Activated naive CD4-positive, alpha-beta T cell treated with Interleukin-2 at 50 U/mL for 16 hours (primary cell): Measurements from ENCODE around the gene TMEM79.
A peak's percentile ranks its signal among the peaks of the same experiment; 100 is the strongest.

Experiments used
- DNase-seq: peaks from one replicate; pipeline ENCODE4 v3.0.0-alpha.2; 2020

The TMEM79 gene

GRCh38 chr1:156263288-156263655 is 20.9 kb upstream of the TMEM79 start:
- no peak for DNase-seq

DNA sequence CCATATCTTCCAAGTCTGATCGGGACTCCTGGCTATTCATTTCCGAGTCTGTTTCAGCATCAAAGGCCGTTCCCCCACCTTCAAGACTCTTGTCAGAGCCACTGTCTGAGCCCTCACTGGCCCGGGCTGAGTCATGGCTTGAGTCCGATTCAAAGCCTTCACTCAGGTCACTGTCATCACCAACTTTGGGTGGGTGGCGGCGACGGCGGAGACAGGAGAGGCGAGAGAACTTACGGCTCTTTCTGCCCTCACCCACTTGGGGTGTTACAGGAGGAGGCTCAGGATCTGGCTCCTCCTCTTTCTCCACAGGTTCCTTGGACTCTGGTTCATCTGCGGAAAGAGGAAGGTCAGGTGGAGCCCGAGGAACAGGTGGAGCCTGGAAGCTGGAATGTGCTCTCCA is 18.1 kb upstream of the TMEM79 start:
- DNase-seq = no peak

- no peak for DNase-seq
These were observed 15.8 kb upstream of the TMEM79 start for GRCh38 chr1:156268336-156268735.

- DNase-seq = no peak
These were observed 13.8 kb upstream of the TMEM79 start for GRCh38 chr1:156270314-156270713.

- no peak for DNase-seq
These were observed 7.6 kb upstream of the TMEM79 start for GRCh38 chr1:156276532-156276931.

- DNase-seq = no peak
These were observed 7.2 kb upstream of the TMEM79 start for GRCh38 chr1:156276966-156277381.

GRCh38 chr1:156279837-156280236 is 4.3 kb upstream of the TMEM79 start:
- no peak for DNase-seq

DNA sequence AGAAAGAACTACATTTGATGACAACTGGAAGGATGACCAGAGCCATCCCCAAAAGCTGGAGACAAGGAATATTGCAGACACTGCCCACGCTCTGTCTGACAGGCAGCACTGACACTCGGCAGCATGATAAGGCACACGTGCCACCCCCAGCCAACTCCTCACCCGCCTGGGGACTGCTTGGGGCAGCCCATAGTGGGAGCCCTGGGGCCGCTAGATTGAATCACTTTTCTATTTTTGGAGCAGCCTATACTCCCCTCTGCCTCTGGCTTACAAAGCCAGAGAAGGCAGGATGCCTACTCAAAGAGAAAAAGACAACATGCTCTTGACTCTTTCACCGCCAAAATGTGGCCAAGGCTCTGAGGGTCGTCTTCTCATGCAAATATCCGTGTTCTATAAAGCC is 2.8 kb upstream of the TMEM79 start:
- DNase-seq = peak; percentile 59

DNA sequence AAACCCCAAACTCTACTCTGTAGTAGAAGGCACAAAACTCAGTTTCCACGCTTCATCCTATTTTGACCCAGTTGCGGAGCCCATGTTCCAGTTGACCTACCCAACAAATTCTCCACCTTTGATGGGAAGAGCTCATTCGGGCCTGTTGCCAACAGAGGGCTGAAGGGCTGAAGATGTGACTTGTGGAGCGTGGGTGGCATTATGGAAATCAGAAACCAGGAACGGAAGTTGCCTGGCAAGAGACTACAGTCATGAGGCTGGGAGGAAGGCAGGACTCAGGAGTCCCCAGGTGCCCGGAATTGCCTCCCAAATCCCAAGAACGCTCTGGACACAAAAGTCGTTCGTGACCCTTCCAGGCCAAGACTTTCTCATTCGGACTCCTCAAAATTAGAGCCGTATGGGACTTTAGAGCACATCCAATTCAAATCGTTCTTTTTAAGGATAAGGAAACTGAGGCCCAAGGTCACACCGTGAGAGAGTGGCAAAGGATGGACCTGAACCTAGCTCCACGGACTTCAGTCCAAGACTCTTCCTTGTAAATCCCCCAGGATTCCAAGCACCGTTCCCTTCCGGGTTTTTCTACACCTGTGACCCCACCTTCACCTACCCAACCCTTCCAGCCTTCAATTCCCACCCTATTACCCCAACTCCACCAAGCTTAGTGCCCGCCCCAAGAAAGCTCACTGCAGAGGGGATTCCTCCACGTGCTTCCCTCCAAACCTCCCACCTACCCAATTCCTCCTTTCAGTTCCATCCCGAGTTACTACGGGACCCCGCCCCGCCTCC is 2.2 kb upstream of the TMEM79 start:
- no peak for DNase-seq

DNA sequence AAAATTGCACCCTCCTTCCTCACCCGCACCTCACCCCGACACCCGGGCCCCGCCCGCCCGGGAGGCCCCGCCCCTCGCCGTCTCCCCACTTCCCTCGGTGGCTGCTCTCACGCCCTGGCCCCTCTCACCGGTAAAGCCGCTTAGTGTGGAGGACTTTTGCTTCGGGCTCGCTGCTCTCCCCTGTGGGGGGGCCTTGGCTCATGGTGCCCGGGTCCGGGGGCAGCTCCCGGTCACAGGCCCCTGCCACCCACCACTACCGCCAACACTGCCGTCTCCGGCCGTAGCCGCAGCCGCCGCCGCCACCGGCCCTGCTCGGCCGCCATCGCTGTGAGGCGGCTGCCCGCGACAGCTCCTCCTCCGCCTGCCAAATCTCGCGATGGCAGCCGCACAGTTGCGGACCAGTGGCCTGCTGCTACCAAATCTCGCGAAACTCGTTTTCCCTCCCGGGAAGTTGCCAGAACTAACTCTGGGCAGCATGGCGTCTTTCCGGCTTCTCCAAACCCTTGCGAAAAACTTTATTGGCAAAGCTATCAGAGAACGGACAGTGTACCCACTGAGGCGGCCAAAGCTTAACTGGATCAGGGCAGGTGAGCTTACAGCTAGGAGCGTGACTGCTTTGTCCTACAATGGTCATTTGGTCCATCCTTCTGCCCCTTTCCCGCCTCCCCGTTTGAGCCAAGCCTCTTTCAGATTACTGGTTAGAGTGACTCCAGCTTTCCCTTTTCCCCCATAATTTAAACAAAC is 1.5 kb upstream of the TMEM79 start, which contains the start of gene SMG5:
Gene SMG5 (minus strand): TSS at position 347 of the 744 bp plus-strand sequence. CDS start 145 bp downstream, at position 202.
- DNase-seq = peak; percentile 95

GRCh38 chr1:156283521-156283920 is 604 bp upstream of the TMEM79 start:
- no peak for DNase-seq

DNA sequence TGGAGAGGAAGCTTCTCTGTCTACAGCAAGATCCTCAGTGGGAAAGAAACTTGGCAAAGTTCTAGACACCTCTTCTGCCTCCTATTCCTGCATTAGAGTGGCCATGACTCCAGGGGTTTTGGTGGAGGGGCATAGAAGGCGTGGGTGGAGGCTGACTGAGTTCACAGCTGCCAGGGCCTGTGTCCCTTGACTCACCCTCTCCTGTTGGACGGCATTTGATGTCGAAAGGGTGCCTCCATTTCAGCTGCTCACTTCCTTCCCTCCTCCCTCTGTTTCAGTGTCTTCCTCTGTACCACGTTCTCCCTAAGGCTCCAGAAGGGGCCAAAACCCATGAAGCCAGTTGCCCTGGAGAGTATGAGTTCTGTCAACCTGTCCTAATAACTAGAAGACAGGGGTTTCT is 632 bp downstream of the TMEM79 start:
- DNase-seq = no peak

GRCh38 chr1:156285437-156285836 is 1.3 kb downstream of the TMEM79 start:
- DNase-seq = no peak

DNA sequence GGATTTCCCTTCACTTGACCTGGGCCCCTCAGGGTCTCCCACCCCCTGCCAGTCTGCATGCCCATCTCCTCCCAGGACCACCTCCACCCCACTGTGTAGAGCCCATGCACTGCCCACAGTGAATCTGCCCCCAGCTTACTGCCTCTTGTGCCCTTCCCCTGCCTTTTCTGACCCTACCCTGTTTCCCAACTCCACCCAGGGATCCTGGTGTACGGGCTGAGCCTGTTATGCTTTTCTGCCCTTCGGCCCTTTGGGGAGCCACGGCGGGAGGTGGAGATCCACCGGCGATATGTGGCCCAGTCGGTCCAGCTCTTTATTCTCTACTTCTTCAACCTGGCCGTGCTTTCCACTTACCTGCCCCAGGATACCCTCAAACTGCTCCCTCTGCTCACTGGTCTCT is 1.9 kb downstream of the TMEM79 start:
- DNase-seq = no peak

DNA sequence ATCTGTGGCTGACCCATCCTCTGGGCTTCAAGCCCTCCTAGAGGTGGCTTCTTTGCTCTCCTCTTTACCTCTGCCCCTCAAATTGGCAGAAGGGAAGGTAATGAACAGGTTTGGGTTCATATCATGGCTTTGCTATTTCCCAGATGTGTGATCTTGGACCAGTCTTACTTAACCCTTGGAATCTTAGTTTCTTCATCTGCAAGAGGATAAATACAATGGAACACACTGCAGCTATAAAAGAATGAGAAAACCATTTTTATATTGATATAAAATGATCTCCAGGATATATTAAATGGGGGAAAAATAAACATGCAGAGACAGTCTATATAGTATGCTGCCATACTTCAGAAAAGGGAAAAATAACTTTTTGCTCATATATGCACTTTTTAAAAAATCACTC is 5.7 kb downstream of the TMEM79 start:
- no peak for DNase-seq

- DNase-seq = no peak
These were observed 7.3 kb downstream of the TMEM79 start for GRCh38 chr1:156291226-156292061.

DNA sequence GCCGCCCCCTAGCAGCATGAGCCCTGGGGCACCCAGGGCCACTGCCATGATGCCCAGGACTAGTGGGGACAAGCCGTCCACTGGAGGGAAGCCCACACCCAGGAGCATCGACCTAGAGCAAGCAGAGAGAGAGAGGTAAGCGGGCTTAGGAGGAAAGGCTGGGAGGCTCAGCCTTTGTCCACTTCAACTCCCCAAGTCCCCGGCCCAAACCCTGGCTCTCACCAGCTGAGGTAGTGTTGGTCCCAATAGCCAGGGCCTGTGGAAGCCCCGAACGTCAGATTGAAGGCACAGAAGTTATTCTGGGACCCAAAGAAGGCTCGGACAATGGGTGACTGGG is 8.9 kb downstream of the TMEM79 start:
- no peak for DNase-seq

DNA sequence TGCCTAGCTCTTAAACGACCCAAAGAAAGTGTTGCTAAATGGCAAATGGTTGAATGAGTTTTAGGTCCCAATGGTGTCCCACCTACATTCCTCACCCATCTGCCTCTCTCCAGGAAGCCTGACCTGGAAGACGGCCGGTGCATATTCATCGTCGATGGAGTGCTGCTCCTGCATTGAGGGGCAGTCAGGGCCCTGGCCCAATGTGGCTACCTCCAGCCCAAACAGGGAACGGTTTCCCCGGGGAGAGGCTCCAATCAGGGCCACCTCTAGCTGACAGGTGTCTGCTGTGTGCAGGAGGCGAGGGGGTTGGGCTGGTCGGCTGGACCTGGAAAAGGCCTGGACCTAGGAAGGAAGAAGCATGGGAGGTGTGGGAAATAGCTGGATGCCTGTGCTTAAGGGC is 9.8 kb downstream of the TMEM79 start:
- no peak for DNase-seq

- peak; percentile 55 for DNase-seq
These were observed 11.3 kb downstream of the TMEM79 start, which contains the start of gene GLMP for GRCh38 chr1:156295391-156295947. TSS of gene GLMP (minus strand) at chr1:156295679. CDS start at chr1:156295645, 34 bp downstream.

- no peak for DNase-seq
These were observed 14.8 kb downstream of the TMEM79 start, which contains the start of gene VHLL for GRCh38 chr1:156298852-156299357. TSS of gene VHLL (minus strand) at chr1:156299307. CDS start at chr1:156299189, 118 bp downstream.

DNA sequence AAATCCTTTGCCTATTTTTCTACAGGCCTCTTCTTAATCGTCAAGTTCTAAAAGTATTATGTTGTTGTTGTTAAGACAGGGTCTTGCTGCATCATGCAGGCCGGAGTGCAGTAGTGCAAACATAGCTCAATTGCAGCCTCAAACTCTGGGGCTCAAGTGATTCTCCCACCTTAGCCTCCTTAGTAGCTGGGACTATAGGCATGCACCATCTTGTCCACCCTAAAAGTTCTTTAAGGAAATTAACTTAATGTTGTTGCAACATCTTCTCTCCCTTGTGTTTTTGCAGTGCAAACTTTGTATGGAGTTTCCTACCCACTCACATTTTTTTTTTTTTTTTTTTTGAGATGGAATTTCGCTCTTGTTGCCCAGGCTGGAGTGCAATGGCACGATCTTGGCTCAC is 19.1 kb downstream of the TMEM79 start:
- no peak for DNase-seq

DNA sequence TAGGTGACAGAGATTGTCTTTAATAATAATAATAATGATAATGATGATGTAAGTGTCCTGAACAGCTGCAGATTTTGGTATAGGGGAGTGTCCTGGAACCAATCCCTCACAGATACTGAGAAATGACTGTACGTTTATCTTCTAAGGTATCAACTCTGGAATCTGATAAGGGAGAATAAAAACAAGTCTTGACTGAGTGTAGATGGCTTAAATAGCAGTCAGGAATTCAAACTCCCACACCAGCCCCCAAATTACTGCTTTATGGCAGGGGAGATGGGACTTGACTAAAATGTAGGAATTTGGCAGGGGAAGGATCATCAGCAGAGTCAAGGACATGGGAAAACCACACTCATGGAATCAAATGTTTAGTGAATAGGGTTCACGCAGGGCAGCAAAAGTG is 21.1 kb downstream of the TMEM79 start:
- no peak for DNase-seq

- no peak for DNase-seq
These were observed 24.0 kb downstream of the TMEM79 start for GRCh38 chr1:156308078-156308477.
